DND-41 (cell line): ENCODE measurements around the gene PTGFR.

Experiments used
- ATAC-seq: fragments of 200-7000 bp; cut with Tn5 transposase; 3 replicates; pipeline ENCODE4 v1.9.1; 2021; ENCODE audit warnings: low read depth; ENCODE audit not compliant: insufficient read depth
- DNase-seq: peaks from one replicate; pipeline ENCODE4 v3.0.0-alpha.2; 2020
- H2AFZ ChIP-seq: 2 replicates; pipeline ENCODE4 v1.6.0; 2012; ENCODE audit warnings: low read depth, low read length
- H3K27ac ChIP-seq: 2 replicates; pipeline ENCODE4 v1.5.1; 2012; ENCODE audit warnings: low read length, inconsistent platforms
- H3K27me3 ChIP-seq: fragments of 200-600 bp; sonication (generic); 2 replicates; pipeline ENCODE4 v1.6.0; 2012; ENCODE audit warnings: low read length, mild to moderate bottlenecking, inconsistent platforms; ENCODE audit not compliant: insufficient read depth, poor library complexity
- H3K36me3 ChIP-seq: 2 replicates; pipeline ENCODE4 v1.5.1; 2012; ENCODE audit warnings: low read length, inconsistent platforms; ENCODE audit not compliant: insufficient read depth
- H3K4me1 ChIP-seq: 2 replicates; pipeline ENCODE4 v1.5.1; 2012; ENCODE audit warnings: mild to moderate bottlenecking, low read length; ENCODE audit not compliant: insufficient read depth
- H3K4me2 ChIP-seq: 2 replicates; pipeline ENCODE4 v1.6.0; 2012; ENCODE audit warnings: mild to moderate bottlenecking, moderate library complexity, low read length, inconsistent platforms; ENCODE audit not compliant: insufficient read depth
- H3K4me3 ChIP-seq, 2 experiments: fragments of 200-600 bp in 1 of 2; shearing (Covaris generic) in 1 of 2; 2 replicates each; pipeline ENCODE4 v1.5.1; 2012 to 2016; ENCODE audit warnings: inconsistent platforms in 2 of 2, low read length in 2 of 2, mild to moderate bottlenecking in 2 of 2, low read depth in 1 of 2, moderate library complexity in 1 of 2
- H3K79me2 ChIP-seq: 2 replicates; pipeline ENCODE4 v1.6.0; 2012; ENCODE audit warnings: low read length, inconsistent platforms; ENCODE audit not compliant: insufficient read depth
- H3K9ac ChIP-seq: 2 replicates; pipeline ENCODE4 v1.6.0; 2012; ENCODE audit warnings: low read depth, mild to moderate bottlenecking, inconsistent platforms, low read length, moderate library complexity
- H3K9me3 ChIP-seq: 2 replicates; pipeline ENCODE4 v1.5.1; 2012; ENCODE audit warnings: low read length, moderate library complexity, mild to moderate bottlenecking, inconsistent platforms; ENCODE audit not compliant: insufficient read depth, severe bottlenecking
- H4K20me1 ChIP-seq: 2 replicates; pipeline ENCODE4 v1.6.0; 2012; ENCODE audit warnings: low read length; ENCODE audit not compliant: insufficient read depth
- CTCF ChIP-seq: IDR thresholded peaks from 2 replicates; pipeline ENCODE4 v1.5.1; 2012; ENCODE audit warnings: borderline replicate concordance, low read length, moderate library complexity, mild to moderate bottlenecking; ENCODE audit not compliant: poor library complexity, severe bottlenecking; ENCODE audit errors: extremely low read depth
- EZH2 ChIP-seq: IDR thresholded peaks from 3 replicates; pipeline ENCODE4 v1.6.1; 2012; ENCODE audit warnings: borderline replicate concordance, low read depth, mild to moderate bottlenecking, moderate library complexity, low read length, inconsistent platforms; ENCODE audit not compliant: severe bottlenecking

Gene PTGFR

GRCh38 chr1:78553859-78554258 lies 63.1 kb downstream of the PTGFR start:
- TF ChIP-seq EZH2 (no peak), CTCF (peak; percentile 23)
- Histone ChIP-seq H3K27me3 (no peaks in the 10 kb centered on the region), H3K27ac (no peak overlapping the region), H3K9me3 (no peaks in the 10 kb centered on the region), H4K20me1 (no peaks in the 10 kb centered on the region), H3K79me2 (no peaks in the 10 kb centered on the region), H3K4me3 (no peak overlapping the region), H2AFZ (no peak overlapping the region), H3K4me1 (no peaks in the 10 kb centered on the region), H3K9ac (no peak overlapping the region), H3K4me2 (no peak overlapping the region), H3K36me3 (no peaks in the 10 kb centered on the region)
- ATAC-seq, result no peak
- peak; percentile 4 for DNase-seq

DNA sequence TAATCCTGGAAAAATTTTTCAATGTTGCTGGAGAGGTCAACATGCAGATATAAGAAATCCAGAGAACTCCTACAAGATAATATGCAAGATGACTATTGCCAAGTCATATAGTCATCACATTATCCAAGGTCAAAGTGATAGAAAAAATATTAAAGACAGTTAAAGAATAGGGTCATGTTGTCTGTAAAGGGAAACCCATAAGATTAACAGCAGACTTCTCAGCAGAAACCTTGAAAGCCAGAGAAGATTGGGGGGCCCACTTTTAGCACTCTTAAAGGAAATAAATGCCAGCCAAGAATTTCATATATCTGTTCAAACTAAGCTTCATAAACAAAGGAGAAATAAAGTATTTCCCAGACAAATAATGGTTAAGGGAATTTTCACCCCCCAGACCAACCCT lies 64.1 kb downstream of the PTGFR start:
- no peak overlapping the region for H2AFZ ChIP-seq
- no peak overlapping the region for H3K4me2 ChIP-seq
- H3K4me1 ChIP-seq, result no peaks in the 10 kb centered on the region
- no peak overlapping the region for H3K4me3 ChIP-seq
- no peaks in the 10 kb centered on the region for H3K9me3 ChIP-seq
- no peaks in the 10 kb centered on the region for H3K36me3 ChIP-seq
- ATAC-seq (no peak), DNase-seq (no peak)
- H3K9ac ChIP-seq, result no peak overlapping the region
- H3K27ac ChIP-seq, result no peak overlapping the region
- H3K27me3 ChIP-seq, result no peaks in the 10 kb centered on the region
- no peaks in the 10 kb centered on the region for H3K79me2 ChIP-seq
- TF ChIP-seq EZH2 (no peak), CTCF (no peak)
- no peaks in the 10 kb centered on the region for H4K20me1 ChIP-seq

DNA sequence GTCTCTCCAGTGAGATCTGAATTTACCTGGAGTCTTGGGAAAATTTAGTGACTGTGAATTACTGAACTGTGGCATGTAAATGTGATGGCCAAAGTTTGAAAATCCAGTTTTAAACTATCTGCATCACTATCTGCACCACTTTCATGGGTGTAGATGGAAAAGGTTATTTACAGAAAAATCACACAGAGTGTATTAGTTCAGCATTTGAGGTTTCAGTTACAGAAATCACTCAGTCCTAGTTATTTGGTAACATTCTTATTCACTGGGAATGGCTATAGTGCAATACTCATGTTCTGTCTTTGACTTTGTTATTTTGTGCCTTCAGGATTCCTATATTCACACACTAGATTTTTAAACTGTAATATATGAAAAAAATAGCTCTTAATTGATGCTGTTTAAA lies 68.9 kb downstream of the PTGFR start:
- Histone ChIP-seq H4K20me1 (no peaks in the 10 kb centered on the region), H3K27me3 (no peaks in the 10 kb centered on the region), H3K27ac (no peak overlapping the region), H3K79me2 (no peaks in the 10 kb centered on the region), H3K9ac (no peak overlapping the region), H3K9me3 (no peaks in the 10 kb centered on the region), H3K4me1 (no peaks in the 10 kb centered on the region), H3K36me3 (no peaks in the 10 kb centered on the region), H2AFZ (no peak overlapping the region), H3K4me3 (no peak overlapping the region), H3K4me2 (no peak overlapping the region)
- DNase-seq (no peak), ATAC-seq (no peak)
- TF ChIP-seq EZH2, result no peak
- TF ChIP-seq CTCF, result no peak

DNA sequence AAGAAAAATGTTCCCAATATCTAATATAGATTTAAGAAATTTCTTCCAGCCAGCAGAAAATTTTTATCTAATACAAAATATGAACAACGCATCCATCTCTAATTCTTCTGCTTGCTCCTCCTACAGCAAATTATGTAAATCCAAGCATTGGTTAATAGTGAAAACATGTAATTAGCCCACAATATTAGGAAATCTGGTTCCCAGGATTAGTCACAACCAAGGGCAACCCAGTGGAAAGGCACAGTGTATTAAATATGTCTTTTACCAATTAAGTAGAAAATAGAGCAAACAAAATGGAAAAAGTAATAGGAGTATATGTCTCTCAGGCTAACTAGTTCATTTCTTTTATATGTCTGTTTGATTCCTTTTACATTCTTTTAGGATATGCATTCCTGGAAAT lies 70.0 kb downstream of the PTGFR start:
- Histone ChIP-seq H3K27me3 (no peaks in the 10 kb centered on the region), H3K79me2 (no peaks in the 10 kb centered on the region), H3K4me3 (no peak overlapping the region), H4K20me1 (no peaks in the 10 kb centered on the region), H3K9me3 (no peaks in the 10 kb centered on the region), H3K4me1 (no peaks in the 10 kb centered on the region), H3K4me2 (no peak overlapping the region), H3K27ac (no peak overlapping the region), H3K9ac (no peak overlapping the region), H2AFZ (no peak overlapping the region), H3K36me3 (no peaks in the 10 kb centered on the region)
- ATAC-seq, result no peak
- DNase-seq, result no peak
- TF ChIP-seq EZH2 (no peak), CTCF (no peak)
